HepG2 (cell line): Measurements from ENCODE around the gene GRK3. TPM values are rescaled to one million over a fixed set of nuclear protein-coding genes. Genes with fewer than 3 reads are reported as not detected.
A peak's percentile ranks its signal among the peaks of the same experiment; 100 is the strongest.
"Not testable (repeated sequence)": the region's sequence is repeated elsewhere in the genome, so short reads cannot be mapped to it uniquely, and the experiment has no call there.

Experiments used
- ATAC-seq: fragments of 200-7000 bp; cut with Tn5 transposase; 3 replicates; pipeline ENCODE4 v1.9.1; 2020; ENCODE audit warnings: mild to moderate bottlenecking, moderate library complexity
- BruUV-seq: library from RNA; stranded (reverse); fragments of 400-500 nt; replicated peaks from 2 replicates; lab custom pipeline; 2021; lab: Mats Ljungman, UMichigan
- CTCF ChIA-PET: fragments of 300-600 bp; formaldehyde crosslinking; extraction: SDS; loops from one replicate; lab custom pipeline; 2021; ENCODE audit warnings: low total read pairs, inconsistent platforms, low intra/inter-chr PET ratio; lab: Yijun Ruan, JAX
- POLR2A ChIA-PET: fragments of 350-600 bp; sonication (Branson Sonifier 250); formaldehyde crosslinking; loops from one replicate; lab custom pipeline; 2020; ENCODE audit warnings: antibody characterized with exemption, inconsistent platforms; lab: Yijun Ruan, JAX
- DNase-seq: peaks from one replicate; pipeline ENCODE4 v3.0.0-alpha.2; 2015; ENCODE audit warnings: low spot score
- FAIRE-seq: peaks from 3 replicates; lab custom pipeline; 2011; peaks lifted over from hg19 to GRCh38; lab: Jason Lieb, UNC
- H2AFZ ChIP-seq: one replicate; pipeline ENCODE4 v1.6.1; 2011; ENCODE audit warnings: low read length, inconsistent platforms
- H3K27ac ChIP-seq: fragments of 300-600 bp; 3 replicates; pipeline ENCODE4 v1.8.0; 2011; ENCODE audit warnings: mixed run types, mild to moderate bottlenecking, mixed read lengths, low read length, inconsistent platforms; ENCODE audit not compliant: insufficient read depth; ENCODE audit errors: extremely low read length
- H3K27me3 ChIP-seq, 2 experiments: fragments of 200-600 bp in 1 of 2; 2 replicates in 1 of 2; 3 replicates in 1 of 2; pipeline versions ENCODE4 v1.6.0 to v1.8.0; 2011; ENCODE audit warnings: low read length in 2 of 2, mild to moderate bottlenecking in 2 of 2, moderate library complexity in 2 of 2, inconsistent platforms in 1 of 2; ENCODE audit not compliant: insufficient read depth in 2 of 2, control insufficient read depth in 1 of 2
- H3K36me3 ChIP-seq, 2 experiments: fragments of 200-600 bp in 1 of 2; replicated peaks in 1 of 2; 2 replicates in 1 of 2; 3 replicates in 1 of 2; pipeline versions ENCODE4 v1.5.1 to v1.8.0; 2011; ENCODE audit warnings: low read length in 2 of 2, inconsistent platforms in 1 of 2; ENCODE audit not compliant: insufficient read depth in 2 of 2, control insufficient read depth in 1 of 2
- H3K4me1 ChIP-seq: 2 replicates; pipeline ENCODE4 v1.5.1; 2012; ENCODE audit warnings: low read length, inconsistent platforms; ENCODE audit not compliant: insufficient read depth
- H3K4me2 ChIP-seq: 2 replicates; pipeline ENCODE4 v1.6.0; 2011; ENCODE audit warnings: low read depth, low read length, inconsistent platforms
- H3K4me3 ChIP-seq, 3 experiments: fragments of 200-600 bp in 1 of 3; sonication (generic), shearing (Covaris generic) in 1 of 3; replicated peaks in 1 of 3; 2 replicates each; pipeline ENCODE4 v1.5.1; 2011 to 2016; ENCODE audit warnings: low read length in 3 of 3, inconsistent platforms in 2 of 3, low read depth in 2 of 3, mild to moderate bottlenecking in 2 of 3, control low read depth in 1 of 3, mixed read lengths in 1 of 3; ENCODE audit not compliant: insufficient read depth in 1 of 3
- H3K79me2 ChIP-seq: one replicate; pipeline ENCODE4 v1.6.1; 2011; ENCODE audit warnings: low read length, inconsistent platforms; ENCODE audit not compliant: insufficient read depth
- H3K9ac ChIP-seq: 2 replicates; pipeline ENCODE4 v1.6.0; 2011; ENCODE audit warnings: mild to moderate bottlenecking, low read depth, low read length, inconsistent platforms; ENCODE audit not compliant: insufficient read depth
- H3K9me3 ChIP-seq: 2 replicates; pipeline ENCODE4 v1.5.1; 2012; ENCODE audit warnings: mild to moderate bottlenecking, low read length
- H4K20me1 ChIP-seq: 2 replicates; pipeline ENCODE4 v1.6.0; 2011; ENCODE audit warnings: inconsistent platforms, mild to moderate bottlenecking, low read length, moderate library complexity; ENCODE audit not compliant: insufficient read depth
- ZNF12 ChIP-seq: sonication (generic); formaldehyde crosslinking; IDR thresholded peaks from 2 replicates; pipeline ENCODE4 v1.5.0; 2020; ENCODE audit warnings: missing genetic modification reagents
- WGBS: methylation state at CpG from one replicate; pipeline ENCODE4 v1.1.6; 2017; ENCODE audit warnings: low lambda C conversion rate; 5-methylcytosine and 5-hydroxymethylcytosine counted together
- in situ Hi-C: cut with HindIII; loops from 2 replicates; pipeline ENCODE4 v1.10.0; 2017; ENCODE audit warnings: low pct_unique_long_range_greater_than_20kb; ENCODE audit not compliant: extremely low pct_ligation_motif_present
- intact Hi-C: fragments of 100-400 bp; cut with micrococcal nuclease; formaldehyde crosslinking; loops from one replicate; pipeline ENCODE4 v1.10.0; 2022; ENCODE audit not compliant: unreplicated experiment
- polyA plus RNA-seq, 8 experiments: library from polyadenylated mRNA; depleted of rRNA in 3 of 8; stranded (reverse) in 7 of 8; unstranded in 1 of 8; fragments of >200 nt; fragmentation: Illumina TruSeq in 4 of 8; extraction: Trizol in 4 of 8; gene quantifications; 2 replicates each; pipeline versions ENCODE4 v1.2.1 to v1.2.3, GENCODE V29; 2011 to 2016; ENCODE audit warnings: low read depth in 4 of 8, missing spikeins in 1 of 8, mixed read lengths in 1 of 8; ENCODE audit not compliant: insufficient read depth in 1 of 8
- total RNA-seq, 5 experiments: library from RNA; depleted of rRNA; stranded (reverse); fragments of >200 nt; fragmentation: Illumina TruSeq; extraction: Trizol; gene quantifications; 2 replicates each; pipeline ENCODE4 v1.2.3, GENCODE V29; 2016; ENCODE audit warnings: low read depth in 1 of 5

GRK3 gene
- total and polyA plus RNA-seq, 2 of the 13 experiments (the other 11 are each of a cell fraction or from before 2014, with no cell fraction given), result 8.5 to 16.7 TPM

- H4K20me1 ChIP-seq, POLR2A ChIA-PET, H3K27me3 ChIP-seq, ATAC-seq, H3K27ac ChIP-seq, H3K4me2 ChIP-seq, H3K79me2 ChIP-seq, BruUV-seq, H3K9me3 ChIP-seq, intact Hi-C loops, H3K36me3 ChIP-seq, H2AFZ ChIP-seq, FAIRE-seq, H3K9ac ChIP-seq, H3K4me3 ChIP-seq, DNase-seq, CTCF ChIA-PET: not testable (repeated sequence)
- 71% methylated on average over 3 of the region's 3 CpGs for WGBS
- H3K4me1 ChIP-seq, result peaks cover 26% of the 10 kb centered on the region
- TF ChIP-seq ZNF12, result peak; percentile 92
- in situ Hi-C loops, result loop anchor here (10.0 kb wide), 1 partner anchor 104 kb away; no protein-coding TSS in a partner anchor
Observed at GRCh38 chr22:25561182-25561581, 3.3 kb upstream of the GRK3 start.

- WGBS, result 100% methylated on average over 1 of the region's 1 CpG
- not testable (repeated sequence) for H4K20me1 ChIP-seq, BruUV-seq
Observed at GRCh38 chr22:25561927-25562326, 2.5 kb upstream of the GRK3 start.

More at GRCh38 chr22:25561927-25562326, 2.5 kb upstream of the GRK3 start:
- H3K4me2 ChIP-seq, H3K4me3 ChIP-seq, FAIRE-seq, DNase-seq, H3K36me3 ChIP-seq, ATAC-seq, H3K27me3 ChIP-seq, intact Hi-C loops, H3K9me3 ChIP-seq, H3K79me2 ChIP-seq, CTCF ChIA-PET, H3K9ac ChIP-seq, H2AFZ ChIP-seq, H3K27ac ChIP-seq, POLR2A ChIA-PET: not testable (repeated sequence)
- H3K4me1 ChIP-seq, result peaks cover 33% of the 10 kb centered on the region
- in situ Hi-C loops, result loop anchor here (10.0 kb wide), 1 partner anchor 103 kb away; no protein-coding TSS in a partner anchor
